CD4-positive, alpha-beta T cell (primary cell): ENCODE results near the gene CD247. TPM values are rescaled to one million over a fixed set of nuclear protein-coding genes. Genes with fewer than 3 reads are reported as not detected.
A peak's percentile ranks its signal among the peaks of the same experiment; 100 is the strongest.

ENCODE experiments used
- ATAC-seq: fragments of 200-7000 bp; cut with Tn5 transposase; one replicate; pipeline ENCODE4 v1.10.0; 2022; ENCODE audit warnings: mild to moderate bottlenecking; ENCODE audit not compliant: poor library complexity
- CTCF ChIA-PET: fragments of 350-600 bp; sonication (Branson Sonifier 250); formaldehyde crosslinking; loops from one replicate; lab custom pipeline; 2021; ENCODE audit warnings: antibody characterized with exemption, inconsistent platforms; lab: Charles Lee
- POLR2A ChIA-PET: fragments of 350-600 bp; sonication (Branson Sonifier 250); formaldehyde crosslinking; loops from one replicate; lab custom pipeline; 2021; ENCODE audit warnings: antibody characterized with exemption, inconsistent platforms; lab: Charles Lee
- DNase-seq, 14 experiments: peaks; one replicate each; pipeline ENCODE4 v3.0.0-alpha.2; 2013 to 2020; ENCODE audit warnings: mixed read lengths in 2 of 14
- H3K27ac ChIP-seq, 2 donors: one replicate each; pipeline versions ENCODE4 v1.5.1 to v1.7.0; 2013; ENCODE audit warnings: low read length in 2 of 2, low read depth in 1 of 2, mild to moderate bottlenecking in 1 of 2
- H3K27me3 ChIP-seq, 2 experiments: 1 replicate in 1 of 2; 2 replicates in 1 of 2; pipeline versions ENCODE4 v1.6.1 to v1.7.0; 2013; ENCODE audit warnings: low read length in 2 of 2, control low read depth in 1 of 2, mild to moderate bottlenecking in 1 of 2, moderate library complexity in 1 of 2; ENCODE audit not compliant: insufficient read depth in 2 of 2, control insufficient read depth in 1 of 2
- H3K36me3 ChIP-seq: one replicate; pipeline ENCODE4 v1.6.1; 2013; ENCODE audit warnings: low read length, control low read depth; ENCODE audit not compliant: insufficient read depth
- H3K4me1 ChIP-seq: one replicate; pipeline ENCODE4 v1.6.1; 2013; ENCODE audit warnings: low read length, control low read depth; ENCODE audit not compliant: insufficient read depth
- H3K4me3 ChIP-seq: one replicate; pipeline ENCODE4 v1.5.1; 2013; ENCODE audit warnings: mild to moderate bottlenecking, low read length, moderate library complexity
- H3K9me3 ChIP-seq, 2 experiments: 1 replicate in 1 of 2; 2 replicates in 1 of 2; pipeline versions ENCODE4 v1.6.1 to v1.7.0; 2013; ENCODE audit warnings: low read length in 2 of 2, mild to moderate bottlenecking in 2 of 2, control low read depth in 1 of 2, moderate library complexity in 1 of 2; ENCODE audit not compliant: control insufficient read depth in 1 of 2, insufficient read depth in 1 of 2
- H3K27ac Mint-ChIP-seq: one replicate; pipeline ENCODE4 v1.8.0; 2020; ENCODE audit warnings: mixed read lengths
- H3K27me3 Mint-ChIP-seq: one replicate; pipeline ENCODE4 v1.8.0; 2021; ENCODE audit warnings: mixed read lengths
- H3K36me3 Mint-ChIP-seq: one replicate; pipeline ENCODE4 v1.8.0; 2021; ENCODE audit warnings: low read depth, mixed read lengths
- H3K4me1 Mint-ChIP-seq: one replicate; pipeline ENCODE4 v1.8.0; 2021; ENCODE audit warnings: low read depth, mixed read lengths
- H3K4me3 Mint-ChIP-seq: one replicate; pipeline ENCODE4 v1.8.0; 2020; ENCODE audit warnings: mild to moderate bottlenecking, mixed read lengths
- H3K9me3 Mint-ChIP-seq: one replicate; pipeline ENCODE4 v1.8.0; 2020; ENCODE audit warnings: mixed read lengths
- intact Hi-C, 2 experiments: fragments of 100-400 bp; cut with DNase I in 1 of 2; cut with micrococcal nuclease in 1 of 2; formaldehyde crosslinking; loops; one replicate each; pipeline versions ENCODE4 v1.15.1 to v1.9.0; 2023 to 2025; cut with DNase I, micrococcal nuclease
- total RNA-seq, 174 experiments: library from RNA in 2 of 174; stranded (reverse) in 2 of 174; gene quantifications; one replicate each; pipeline ENCODE4 v1.2.3 and lab custom pipeline; 2021 to 2026
- TF ChIP-seq, protein P1 (sequence below): fragments of 200-600 bp; IDR thresholded peaks from one replicate; pipeline ENCODE4 v1.8.0; 2022; ENCODE audit warnings: antibody characterized with exemption, mild to moderate bottlenecking

CD247 gene
- total RNA-seq, 2 experiments from 2014 or later, result 355 to 378 TPM

DNA sequence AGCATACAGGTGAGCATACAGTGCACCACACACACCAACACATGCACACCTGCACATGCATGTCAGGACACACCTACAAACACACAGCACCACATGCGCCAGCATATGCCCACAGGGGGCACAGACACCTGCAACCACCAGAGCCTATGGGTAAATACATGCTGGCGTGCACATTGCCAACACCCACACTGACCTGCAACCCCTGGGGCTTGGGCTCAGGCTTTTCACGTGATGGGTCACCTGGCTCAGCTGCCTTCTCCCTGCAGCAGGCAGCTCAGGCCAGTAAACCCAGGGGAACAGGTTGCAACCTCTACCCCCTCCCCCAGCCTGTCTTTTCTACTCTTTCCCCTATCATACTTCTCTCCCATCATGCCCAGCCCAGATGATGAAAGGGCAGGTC, 8.1 kb downstream of the CD247 start:
- Mint-ChIP-seq H3K4me1 (peaks cover 89% of the 10 kb centered on the region), H3K4me3 (peak overlapping the region; percentile 87)
- peak in 2 of 14 experiments; percentile 45 to 48 for DNase-seq

DNA sequence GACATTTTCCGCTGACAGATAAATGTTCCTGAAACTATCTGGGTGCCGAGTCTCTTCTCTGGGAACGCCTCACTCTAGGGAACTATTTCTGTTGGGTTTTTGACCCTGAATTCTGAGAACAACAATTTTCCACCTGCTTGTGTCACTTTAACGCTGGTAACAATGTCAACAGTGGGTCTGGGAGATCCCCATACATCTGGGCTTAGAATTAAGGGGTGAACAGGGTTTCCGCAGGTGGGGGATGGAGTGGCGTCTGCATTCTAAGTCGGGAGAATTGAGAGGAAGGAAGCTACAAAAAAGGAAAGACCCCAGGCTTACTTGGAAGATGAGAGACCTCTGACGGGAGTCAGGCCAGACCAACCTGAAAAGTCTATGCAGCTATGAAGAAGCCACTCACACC, 8.7 kb downstream of the CD247 start:
- H3K36me3 Mint-ChIP-seq, result peaks cover 95% of the 10 kb centered on the region
- ChIA-PET CTCF (interaction anchor here (1.8 kb wide), 1 partner anchor 10 kb away, joined by 4 read pairs; no protein-coding TSS in a partner anchor), POLR2A (interaction anchor here (0.7 to 5.8 kb wide), 9 partner anchors 9 to 62 kb away, joined by 3 to 45 read pairs (median 7); partner anchors contain the start of gene CD247)
- peaks cover 89% of the 10 kb centered on the region for H3K4me1 Mint-ChIP-seq
- H3K9me3 Mint-ChIP-seq, result no peaks in the 10 kb centered on the region
- H3K27me3 ChIP-seq, result no peaks in the 10 kb centered on the region
- ATAC-seq (peak; percentile 34), DNase-seq (peak in 4 of 14 experiments; percentile 40 to 74 (median 58))
- H3K4me3 ChIP-seq, result peak overlapping the region; percentile 89
- H3K4me1 ChIP-seq, result peaks cover 85% of the 10 kb centered on the region
- H3K27ac Mint-ChIP-seq, result peak overlapping the region; percentile 100
- H3K4me3 Mint-ChIP-seq, result peak overlapping the region; percentile 87
- intact Hi-C loops, result no loop called here
- TF ChIP-seq, protein P1, sequence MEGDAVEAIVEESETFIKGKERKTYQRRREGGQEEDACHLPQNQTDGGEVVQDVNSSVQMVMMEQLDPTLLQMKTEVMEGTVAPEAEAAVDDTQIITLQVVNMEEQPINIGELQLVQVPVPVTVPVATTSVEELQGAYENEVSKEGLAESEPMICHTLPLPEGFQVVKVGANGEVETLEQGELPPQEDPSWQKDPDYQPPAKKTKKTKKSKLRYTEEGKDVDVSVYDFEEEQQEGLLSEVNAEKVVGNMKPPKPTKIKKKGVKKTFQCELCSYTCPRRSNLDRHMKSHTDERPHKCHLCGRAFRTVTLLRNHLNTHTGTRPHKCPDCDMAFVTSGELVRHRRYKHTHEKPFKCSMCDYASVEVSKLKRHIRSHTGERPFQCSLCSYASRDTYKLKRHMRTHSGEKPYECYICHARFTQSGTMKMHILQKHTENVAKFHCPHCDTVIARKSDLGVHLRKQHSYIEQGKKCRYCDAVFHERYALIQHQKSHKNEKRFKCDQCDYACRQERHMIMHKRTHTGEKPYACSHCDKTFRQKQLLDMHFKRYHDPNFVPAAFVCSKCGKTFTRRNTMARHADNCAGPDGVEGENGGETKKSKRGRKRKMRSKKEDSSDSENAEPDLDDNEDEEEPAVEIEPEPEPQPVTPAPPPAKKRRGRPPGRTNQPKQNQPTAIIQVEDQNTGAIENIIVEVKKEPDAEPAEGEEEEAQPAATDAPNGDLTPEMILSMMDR, result no peak
- H3K9me3 ChIP-seq, result no peaks in the 10 kb centered on the region
- H3K27ac ChIP-seq, result peak overlapping the region; percentile 61 to 72
- peaks cover 68% of the 10 kb centered on the region for H3K36me3 ChIP-seq
- no peaks in the 10 kb centered on the region for H3K27me3 Mint-ChIP-seq

More for the DNA sequence above, 8.1 kb downstream of the CD247 start:
- no peaks in the 10 kb centered on the region for H3K9me3 ChIP-seq
- H3K4me1 ChIP-seq, result peaks cover 85% of the 10 kb centered on the region
- H3K36me3 ChIP-seq, result peaks cover 63% of the 10 kb centered on the region
- peaks cover 95% of the 10 kb centered on the region for H3K36me3 Mint-ChIP-seq
- TF ChIP-seq, protein P1, result no peak
- H3K27ac ChIP-seq, result peak overlapping the region; percentile 27 to 72
- ChIA-PET POLR2A (interaction anchor here (0.9 to 5.8 kb wide), 7 partner anchors 8 to 62 kb away, joined by 3 to 45 read pairs (median 6); partner anchors contain the start of gene CD247), CTCF (interaction anchor here (0.8 to 1.8 kb wide), 5 partner anchors 9 to 54 kb away, joined by 3 to 5 read pairs (median 3); no protein-coding TSS in a partner anchor)
- no peaks in the 10 kb centered on the region for H3K27me3 Mint-ChIP-seq
- H3K27ac Mint-ChIP-seq, result peak overlapping the region; percentile 100
- H3K9me3 Mint-ChIP-seq, result no peaks in the 10 kb centered on the region
- peak overlapping the region; percentile 89 for H3K4me3 ChIP-seq
- intact Hi-C loops, result loop anchor here in 1 of 2 experiments (1.0 kb wide), 1 partner anchor 8 kb away; no protein-coding TSS in a partner anchor
- ATAC-seq, result peak; percentile 27
- H3K27me3 ChIP-seq, result no peaks in the 10 kb centered on the region

DNA sequence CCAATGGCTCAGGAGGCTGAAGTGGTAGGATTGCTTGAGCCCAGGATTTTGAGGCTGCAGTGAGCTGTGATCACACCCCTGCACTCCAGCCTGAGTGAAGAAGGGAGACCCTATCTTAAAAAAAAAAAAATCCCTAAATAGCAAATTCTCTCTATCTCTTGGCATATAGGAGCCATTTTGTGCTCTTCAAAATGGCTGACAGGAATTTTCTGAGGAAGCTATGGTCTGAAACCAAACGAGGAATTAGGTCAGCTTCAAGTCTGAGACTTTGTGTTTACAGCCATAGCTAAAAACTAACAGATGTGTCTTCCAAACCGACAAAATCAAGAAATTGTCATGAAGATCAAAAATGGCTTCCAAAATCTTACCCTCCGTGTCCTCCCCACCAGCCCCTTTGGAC, 10.6 kb downstream of the CD247 start:
- peaks cover 78% of the 10 kb centered on the region for H3K36me3 ChIP-seq
- ATAC-seq (no peak), DNase-seq (no peak)
- H3K27ac ChIP-seq, result peak overlapping the region; percentile 7
- no peak overlapping the region for H3K4me3 ChIP-seq
- peaks cover 92% of the 10 kb centered on the region for H3K4me1 Mint-ChIP-seq
- CTCF ChIA-PET, result interaction anchor here (0.9 to 1.0 kb wide), 2 partner anchors 10 to 15 kb away, joined by 3 to 6 read pairs; partner anchors contain the start of gene CD247
- H3K27ac Mint-ChIP-seq, result peak overlapping the region; percentile 100
- POLR2A ChIA-PET, result interaction anchor here (0.6 to 5.8 kb wide), 16 partner anchors 8 to 77 kb away, joined by 3 to 89 read pairs (median 6); partner anchors contain the start of gene CD247
- H3K27me3 Mint-ChIP-seq, result no peaks in the 10 kb centered on the region
- no peaks in the 10 kb centered on the region for H3K9me3 Mint-ChIP-seq
- peak overlapping the region; percentile 34 for H3K4me3 Mint-ChIP-seq
- H3K4me1 ChIP-seq, result peaks cover 97% of the 10 kb centered on the region
- TF ChIP-seq, protein P1, result no peak
- H3K27me3 ChIP-seq, result no peaks in the 10 kb centered on the region
- peaks cover 98% of the 10 kb centered on the region for H3K36me3 Mint-ChIP-seq
- no peaks in the 10 kb centered on the region for H3K9me3 ChIP-seq
- intact Hi-C loops, result no loop called here
